Esophagus squamous epithelium (tissue), 5 donors: Measurements from ENCODE around the gene EPB41L4A. TPM values are rescaled to one million over a fixed set of nuclear protein-coding genes. Genes with fewer than 3 reads are reported as not detected.

ENCODE experiments used
- DNase-seq: peaks from one replicate; lab custom pipeline; 2025; lab: John Stamatoyannopoulos, UW
- H3K27ac ChIP-seq, 4 donors: fragments of 200-600 bp; sonication (generic); one replicate each; pipeline ENCODE4 v1.5.1; 2016 to 2019; ENCODE audit warnings: mild to moderate bottlenecking in 1 of 4
- H3K27me3 ChIP-seq, 4 donors: fragments of 200-600 bp; sonication (generic); 1 replicate in 3 of 4; 2 replicates in 1 of 4; pipeline versions ENCODE4 v1.5.1 to v1.6.0; 2017 to 2021; ENCODE audit warnings: antibody characterized with exemption in 1 of 4
- H3K36me3 ChIP-seq, 3 donors: fragments of 200-600 bp; sonication (generic); one replicate each; pipeline ENCODE4 v1.5.1; 2016 to 2019
- H3K4me1 ChIP-seq, 3 donors: fragments of 200-600 bp; sonication (generic); one replicate each; pipeline ENCODE4 v1.5.1; 2017 to 2019
- H3K4me3 ChIP-seq, 4 donors: fragments of 200-600 bp; sonication (generic); 1 replicate in 3 of 4; 2 replicates in 1 of 4; pipeline ENCODE4 v1.5.1; 2016 to 2019; ENCODE audit warnings: mild to moderate bottlenecking in 2 of 4, moderate library complexity in 1 of 4
- H3K9me3 ChIP-seq, 3 donors: fragments of 200-600 bp; sonication (generic); one replicate each; pipeline ENCODE4 v1.5.1; 2016 to 2019
- CTCF ChIP-seq, 6 experiments: fragments of 450-650 bp in 4 of 6; fragments of 200-600 bp in 2 of 6; sonication (generic) in 2 of 6; IDR thresholded peaks; one replicate each; pipeline ENCODE4 v1.5.1; 2016 to 2019; ENCODE audit warnings: antibody characterized with exemption in 6 of 6, mild to moderate bottlenecking in 4 of 6, moderate library complexity in 4 of 6
- POLR2A ChIP-seq, 4 donors: fragments of 450-650 bp; IDR thresholded peaks; one replicate each; pipeline ENCODE4 v1.6.1; 2017; ENCODE audit warnings: antibody characterized with exemption in 4 of 4, mild to moderate bottlenecking in 4 of 4, moderate library complexity in 3 of 4
- WGBS, 2 donors: methylation state at CpG; one replicate each; pipeline ENCODE4 v1.1.5; 2018; 5-methylcytosine and 5-hydroxymethylcytosine counted together
- intact Hi-C: fragments of 100-400 bp; cut with DNase I; formaldehyde crosslinking; loops from one replicate; pipeline ENCODE4 v1.15.0; 2022
- total RNA-seq, 4 donors: library from RNA; depleted of rRNA; stranded (reverse); fragments of >200 nt; gene quantifications; one replicate each; pipeline ENCODE4 v1.1.0, GENCODE V29; 2016
- donor health status: DM: yes; HTN: yes; CAD: no.

EPB41L4A gene
- total RNA-seq, 4 donors from 2014 or later = 18.9 to 25.9 (median 20.7) TPM

DNA sequence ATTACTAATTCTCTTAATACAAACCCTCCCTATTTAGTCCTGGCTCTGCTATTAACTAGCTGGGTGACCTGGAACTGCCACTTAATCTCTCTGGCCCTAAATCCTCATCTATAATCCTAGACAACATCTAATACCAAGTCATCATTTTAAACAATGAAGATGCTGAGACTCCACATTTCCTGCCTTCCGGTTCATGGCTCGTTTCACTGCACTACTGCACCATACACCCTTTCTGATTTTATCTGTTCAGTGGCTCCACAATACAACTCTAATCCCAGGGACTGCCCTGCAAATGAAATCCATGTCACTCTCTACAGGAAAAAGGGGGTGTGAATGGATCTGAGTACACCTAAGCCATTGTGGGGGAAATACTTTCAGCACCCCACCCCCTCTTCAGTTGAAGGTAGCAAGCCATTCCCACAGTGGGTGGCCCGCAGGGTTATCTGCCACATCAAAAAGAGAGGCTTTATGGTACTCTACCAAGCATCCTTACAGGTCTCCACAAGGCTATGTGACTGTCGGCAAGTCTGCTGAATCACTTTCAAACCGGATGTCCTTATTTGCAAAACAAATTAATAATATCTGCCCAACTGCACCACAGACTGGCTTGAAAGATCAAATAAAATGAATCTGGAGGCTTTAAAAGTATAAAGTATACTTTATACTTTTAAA, 89.5 kb downstream of the EPB41L4A start:
- intact Hi-C loops = no loop called here
- Histone ChIP-seq H3K4me1 (peaks cover 9 to 46% (median 11%) of the 10 kb centered on the region in 3 donors), H3K9me3 (no peaks in the 10 kb centered on the region), H3K27ac (peak overlapping the region in 3 of 4 donors; percentile 10 to 51 (median 34)), H3K27me3 (no peaks in the 10 kb centered on the region), H3K4me3 (no peak overlapping the region), H3K36me3 (no peaks in the 10 kb centered on the region)
- 9 to 20% methylated on average over 5 of the region's 5 CpGs for WGBS, 2 donors
- DNase-seq = no peak
- no peak for TF ChIP-seq CTCF (IDR thresholded peaks at IDR 0.05)
- no peak for TF ChIP-seq POLR2A (IDR thresholded peaks at IDR 0.05)

DNA sequence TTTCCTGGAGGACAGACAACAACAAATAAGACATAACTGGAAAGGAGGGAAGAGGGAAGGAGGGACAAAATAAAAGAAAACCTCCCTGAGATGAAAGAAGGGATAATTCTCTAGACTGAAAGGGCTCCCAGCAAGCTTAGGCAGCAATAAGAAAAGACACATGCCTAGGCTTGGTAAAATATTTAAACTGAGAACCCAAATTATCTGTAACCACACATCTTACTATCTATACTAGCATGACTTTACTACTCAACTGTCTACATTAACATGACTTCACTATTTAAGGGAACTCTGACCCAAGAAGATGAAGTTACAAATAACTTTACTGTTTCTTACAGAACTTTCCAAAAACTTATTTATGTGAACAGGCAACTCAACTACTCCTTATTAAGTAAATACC, 95.9 kb downstream of the EPB41L4A start:
- intact Hi-C loops = no loop called here

DNA sequence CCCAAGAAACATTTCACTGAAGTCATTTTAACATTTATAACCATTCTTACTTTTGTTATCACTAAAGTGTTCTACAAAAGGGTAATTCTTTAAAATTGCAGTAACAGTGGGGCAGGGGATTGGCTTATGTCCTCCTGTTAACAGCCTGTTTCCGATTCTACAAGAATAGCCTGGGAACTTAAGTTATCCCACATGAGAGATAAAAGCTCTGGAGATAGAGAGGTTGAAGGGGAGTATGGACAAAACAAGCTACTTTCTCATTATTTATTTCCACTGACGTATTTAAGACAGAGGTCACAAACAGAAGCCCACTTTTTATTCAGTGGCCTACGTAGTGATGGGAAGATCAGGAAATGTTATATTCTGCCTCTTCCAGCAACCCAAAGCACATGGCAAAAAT, 98.7 kb downstream of the EPB41L4A start:
- H3K9me3 ChIP-seq = no peaks in the 10 kb centered on the region
- 88 to 94% methylated on average over 3 of the region's 3 CpGs for WGBS, 2 donors
- H3K27me3 ChIP-seq = no peaks in the 10 kb centered on the region
- intact Hi-C loops = no loop called here
- H3K36me3 ChIP-seq = no peaks in the 10 kb centered on the region
- TF ChIP-seq POLR2A (IDR thresholded peaks at IDR 0.05) = no peak
- DNase-seq = no peak
- no peak overlapping the region for H3K27ac ChIP-seq
- H3K4me1 ChIP-seq = peaks cover 0 to 50% (median 25%) of the 10 kb centered on the region in 3 donors
- H3K4me3 ChIP-seq = no peak overlapping the region

More for the DNA sequence above, 95.9 kb downstream of the EPB41L4A start:
- peak overlapping the region in 2 of 4 donors; percentile 25 to 31 for H3K27ac ChIP-seq
- H3K4me3 ChIP-seq = no peak overlapping the region
- TF ChIP-seq POLR2A (IDR thresholded peaks at IDR 0.05) (no peak), CTCF (IDR thresholded peaks at IDR 0.05) (no peak)
- no peaks in the 10 kb centered on the region for H3K27me3 ChIP-seq
- H3K36me3 ChIP-seq = no peaks in the 10 kb centered on the region
- no peak for DNase-seq
- H3K9me3 ChIP-seq = no peaks in the 10 kb centered on the region
- peaks cover 0 to 22% (median 8%) of the 10 kb centered on the region in 3 donors for H3K4me1 ChIP-seq

DNA sequence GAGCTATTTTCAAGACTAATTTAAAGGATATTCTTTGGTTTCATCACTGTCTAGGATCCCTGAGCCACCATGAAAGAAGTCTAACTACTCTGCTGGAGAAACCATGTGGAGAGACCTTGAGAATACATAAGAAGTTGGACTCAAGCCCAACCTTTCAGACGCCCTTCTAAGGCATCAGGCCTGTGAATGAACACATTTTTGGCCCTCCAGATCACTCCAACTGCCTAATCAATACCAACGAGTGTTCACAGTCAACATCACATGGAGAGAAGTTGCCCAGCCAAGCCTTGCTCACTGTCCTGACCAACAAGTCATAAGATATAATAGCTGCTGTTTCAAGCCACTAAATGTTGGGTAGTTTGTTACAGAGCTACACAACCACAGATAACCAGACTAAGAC, 100.7 kb downstream of the EPB41L4A start:
- H3K4me3 ChIP-seq = no peak overlapping the region
- H3K27me3 ChIP-seq = no peaks in the 10 kb centered on the region
- WGBS, 2 donors = 44 to 58% methylated on average over 2 of the region's 2 CpGs
- H3K27ac ChIP-seq = peak overlapping the region in 1 of 4 donors; percentile 9
- intact Hi-C loops = no loop called here
- no peaks in the 10 kb centered on the region for H3K9me3 ChIP-seq
- TF ChIP-seq CTCF (IDR thresholded peaks at IDR 0.05) (no peak), POLR2A (IDR thresholded peaks at IDR 0.05) (no peak)
- H3K4me1 ChIP-seq = peaks cover 0 to 57% (median 22%) of the 10 kb centered on the region in 3 donors
- no peaks in the 10 kb centered on the region for H3K36me3 ChIP-seq
- no peak for DNase-seq

DNA sequence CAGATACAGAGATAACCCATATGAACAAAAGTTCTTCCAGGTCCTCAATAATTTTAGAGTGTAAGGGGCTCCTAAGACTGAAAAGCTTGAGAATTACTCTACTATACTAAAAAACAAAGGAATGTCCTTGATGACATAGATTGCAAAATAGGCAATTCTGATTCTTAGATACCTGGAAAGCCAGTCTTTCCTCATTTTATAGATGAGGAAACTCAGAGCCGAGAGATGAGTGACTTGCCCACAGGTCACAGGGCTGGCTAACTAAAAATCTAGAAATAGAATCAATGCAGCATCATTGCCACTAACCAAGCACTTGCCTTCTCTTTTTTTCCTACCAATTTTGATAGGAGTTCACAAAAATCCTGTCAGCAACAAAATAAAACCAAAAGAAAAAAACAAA, 101.2 kb downstream of the EPB41L4A start:
- peak overlapping the region in 1 of 4 donors; percentile 9 for H3K27ac ChIP-seq
- TF ChIP-seq POLR2A (IDR thresholded peaks at IDR 0.05) (no peak), CTCF (IDR thresholded peaks at IDR 0.05) (no peak)
- no peaks in the 10 kb centered on the region for H3K27me3 ChIP-seq
- intact Hi-C loops = no loop called here
- no peak overlapping the region for H3K4me3 ChIP-seq
- no peaks in the 10 kb centered on the region for H3K36me3 ChIP-seq
- no peaks in the 10 kb centered on the region for H3K9me3 ChIP-seq
- DNase-seq = no peak
- peaks cover 0 to 58% (median 20%) of the 10 kb centered on the region in 3 donors for H3K4me1 ChIP-seq
- WGBS, 2 donors = 50 to 63% methylated on average over 1 of the region's 1 CpG
